SK-N-MC (cell line): ENCODE results near the gene ART3.

ENCODE experiments used
- EZH2 ChIP-seq: fragments of 200-600 bp; sonication (generic); IDR thresholded peaks from one replicate; pipeline ENCODE4 v1.6.1; 2017; ENCODE audit warnings: antibody characterized with exemption
- FOXP2 ChIP-seq: optimal IDR thresholded peaks from 2 replicates; pipeline ENCODE3; 2011; ENCODE audit warnings: mild to moderate bottlenecking, moderate library complexity; ENCODE audit not compliant: insufficient read depth; ENCODE audit errors: extremely low read length, control extremely low read depth
- POLR2AphosphoS5 ChIP-seq: IDR thresholded peaks from 2 replicates; pipeline ENCODE4 v1.6.1; 2012; ENCODE audit warnings: mild to moderate bottlenecking, low read depth, low read length, borderline replicate concordance

DNA sequence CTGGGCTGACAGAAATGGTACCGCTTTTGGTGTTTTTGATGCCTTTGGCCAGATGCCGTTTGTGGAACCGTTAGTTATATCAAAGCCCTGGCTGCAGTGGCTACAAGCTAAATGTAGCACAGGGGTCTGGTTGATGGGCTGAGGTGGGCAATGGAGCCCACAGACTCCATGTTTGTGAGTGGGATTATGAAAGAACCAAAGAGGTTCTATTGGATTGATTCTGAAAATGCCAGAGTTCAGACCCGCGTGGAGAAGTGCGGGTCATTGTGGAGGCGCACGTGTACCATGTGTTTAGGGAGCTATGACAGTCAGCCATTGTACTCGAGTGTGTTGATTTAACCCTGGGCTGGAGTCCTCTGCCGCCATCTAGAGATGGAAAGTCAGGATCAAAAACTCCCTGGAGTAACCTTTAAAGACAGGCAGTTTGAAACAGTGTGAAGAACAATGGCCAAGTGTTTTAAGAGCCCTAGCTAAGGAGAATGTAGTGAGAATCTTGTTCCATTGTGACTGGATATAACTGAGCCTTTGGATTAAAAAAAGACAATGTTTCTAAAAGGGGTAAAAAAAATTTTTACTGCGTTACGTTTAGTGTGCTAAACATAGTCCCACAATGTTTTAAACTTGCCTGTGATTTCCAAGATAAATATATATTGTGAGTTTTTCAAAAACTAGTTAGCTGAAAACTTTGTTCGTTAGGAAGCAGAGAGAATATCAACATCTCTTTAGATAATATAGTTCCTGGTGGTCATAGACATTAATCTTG is 12.7 kb downstream of the ART3 start:
- TF ChIP-seq POLR2AphosphoS5 (no peak), EZH2 (no peak), FOXP2 (no peak)
